Progenitor cell of endocrine pancreas (in vitro differentiated cells): ENCODE data around the gene NPPA. TPM values are rescaled to one million over a fixed set of nuclear protein-coding genes. Genes with fewer than 3 reads are reported as not detected.

Experiments
- DNase-seq: peaks from one replicate; pipeline ENCODE4 v3.0.0; 2021; ENCODE audit warnings: low spot score; ENCODE audit not compliant: unreplicated experiment
- H3K27ac Mint-ChIP-seq: 2 replicates; pipeline ENCODE4 v1.8.0; 2021; ENCODE audit warnings: mild to moderate bottlenecking, moderate library complexity, mixed read lengths
- H3K27me3 Mint-ChIP-seq: 2 replicates; pipeline ENCODE4 v1.8.0; 2021; ENCODE audit warnings: mixed read lengths
- H3K36me3 Mint-ChIP-seq: 2 replicates; pipeline ENCODE4 v1.8.0; 2022; ENCODE audit warnings: mixed read lengths; ENCODE audit not compliant: insufficient read depth
- H3K4me1 Mint-ChIP-seq: 2 replicates; pipeline ENCODE4 v1.8.0; 2021; ENCODE audit warnings: low read depth, mixed read lengths
- H3K4me3 Mint-ChIP-seq: 2 replicates; pipeline ENCODE4 v1.8.0; 2021; ENCODE audit warnings: low read depth, mild to moderate bottlenecking, moderate library complexity, mixed read lengths
- H3K9me3 Mint-ChIP-seq: 2 replicates; pipeline ENCODE4 v1.8.0; 2021; ENCODE audit warnings: low read depth, mixed read lengths
- total RNA-seq: library from RNA; stranded (reverse); gene quantifications from 2 replicates; pipeline ENCODE4 v1.2.1, GENCODE V29; 2021
- TF ChIP-seq, protein P1 (sequence below): fragments of 200-600 bp; sonication (generic); IDR thresholded peaks from one replicate; pipeline ENCODE4 v1.5.0; 2021; ENCODE audit warnings: antibody characterized with exemption, mild to moderate bottlenecking; ENCODE audit not compliant: unreplicated experiment

NPPA gene
- total RNA-seq, 1 donor from 2014 or later = not detected

DNA sequence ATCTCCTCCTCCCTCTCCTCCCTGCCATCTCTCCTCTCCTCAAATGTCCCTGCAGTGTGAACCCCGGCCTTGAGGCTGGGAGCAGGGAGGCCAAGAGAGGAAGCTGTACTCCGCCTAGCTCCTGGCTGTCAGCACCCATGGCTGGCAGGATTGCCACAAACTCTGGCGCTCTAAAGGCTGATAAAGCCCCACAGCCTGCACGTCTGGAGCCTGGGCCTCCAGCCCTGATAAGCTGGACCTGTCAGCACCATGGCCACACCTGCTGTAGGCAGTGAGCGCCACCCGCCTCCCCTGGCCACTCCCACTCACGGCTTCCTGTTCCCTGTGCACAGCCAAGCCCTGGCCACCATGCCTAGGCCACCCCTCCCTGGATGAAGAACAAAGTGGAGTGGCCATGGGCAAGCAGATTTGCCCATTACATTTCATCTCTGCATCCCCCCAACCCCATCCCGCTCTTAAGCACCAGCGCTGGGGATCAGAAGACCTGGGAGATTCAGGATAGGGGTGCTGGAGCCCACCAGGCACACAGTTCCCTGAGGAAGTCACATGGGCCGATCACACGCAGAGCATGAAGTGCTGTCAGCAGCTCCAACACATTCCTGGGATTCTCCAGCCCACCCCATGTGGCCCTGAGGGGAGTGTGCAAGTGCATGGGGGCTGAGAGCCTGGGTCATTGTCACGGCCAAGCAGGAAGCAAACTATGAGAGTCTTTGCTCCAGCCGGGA lies 35.4 kb upstream of the NPPA start:
- H3K9me3 Mint-ChIP-seq = no peaks in the 10 kb centered on the region
- H3K4me1 Mint-ChIP-seq = peaks cover 12% of the 10 kb centered on the region
- TF ChIP-seq, protein P1, sequence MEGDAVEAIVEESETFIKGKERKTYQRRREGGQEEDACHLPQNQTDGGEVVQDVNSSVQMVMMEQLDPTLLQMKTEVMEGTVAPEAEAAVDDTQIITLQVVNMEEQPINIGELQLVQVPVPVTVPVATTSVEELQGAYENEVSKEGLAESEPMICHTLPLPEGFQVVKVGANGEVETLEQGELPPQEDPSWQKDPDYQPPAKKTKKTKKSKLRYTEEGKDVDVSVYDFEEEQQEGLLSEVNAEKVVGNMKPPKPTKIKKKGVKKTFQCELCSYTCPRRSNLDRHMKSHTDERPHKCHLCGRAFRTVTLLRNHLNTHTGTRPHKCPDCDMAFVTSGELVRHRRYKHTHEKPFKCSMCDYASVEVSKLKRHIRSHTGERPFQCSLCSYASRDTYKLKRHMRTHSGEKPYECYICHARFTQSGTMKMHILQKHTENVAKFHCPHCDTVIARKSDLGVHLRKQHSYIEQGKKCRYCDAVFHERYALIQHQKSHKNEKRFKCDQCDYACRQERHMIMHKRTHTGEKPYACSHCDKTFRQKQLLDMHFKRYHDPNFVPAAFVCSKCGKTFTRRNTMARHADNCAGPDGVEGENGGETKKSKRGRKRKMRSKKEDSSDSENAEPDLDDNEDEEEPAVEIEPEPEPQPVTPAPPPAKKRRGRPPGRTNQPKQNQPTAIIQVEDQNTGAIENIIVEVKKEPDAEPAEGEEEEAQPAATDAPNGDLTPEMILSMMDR = no peak
- no peak for DNase-seq
- no peaks in the 10 kb centered on the region for H3K36me3 Mint-ChIP-seq
- no peak overlapping the region for H3K4me3 Mint-ChIP-seq
- H3K27me3 Mint-ChIP-seq = no peaks in the 10 kb centered on the region
- peak overlapping the region; percentile 86 for H3K27ac Mint-ChIP-seq

DNA sequence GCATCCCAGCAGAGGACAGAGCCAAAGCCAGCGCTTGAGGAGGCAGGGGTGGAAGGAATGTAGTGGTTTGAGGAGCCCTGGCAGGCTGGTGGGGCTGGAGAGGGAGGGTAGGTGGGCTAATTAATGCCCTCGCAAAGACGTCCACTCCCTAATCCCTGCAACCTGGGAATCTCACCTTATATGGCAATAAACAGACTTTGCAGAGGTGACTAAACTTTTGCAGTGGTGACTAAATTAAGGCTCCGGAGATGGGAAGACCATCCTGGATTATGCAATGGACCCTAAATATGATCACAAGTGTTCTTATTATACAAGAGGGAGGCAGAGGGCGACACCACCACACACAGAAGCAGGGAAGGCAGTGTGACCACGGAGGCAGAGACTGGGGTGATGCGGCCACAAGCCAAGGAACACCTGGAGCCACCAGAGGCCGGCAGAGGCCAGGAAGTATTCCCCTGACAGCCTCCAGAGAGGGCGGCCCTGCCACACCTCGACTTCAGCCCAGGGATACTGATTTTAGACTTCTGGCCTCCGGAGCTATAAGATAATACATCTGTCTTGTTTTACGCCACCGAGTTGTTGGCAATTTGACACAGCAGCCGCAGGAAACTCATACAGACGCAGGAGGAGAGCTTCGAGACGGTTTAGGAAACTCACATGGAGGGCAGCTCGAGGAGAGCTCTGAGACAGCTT lies 34.3 kb upstream of the NPPA start:
- Mint-ChIP-seq H3K27ac (no peak overlapping the region), H3K4me3 (no peak overlapping the region), H3K9me3 (no peaks in the 10 kb centered on the region), H3K4me1 (peaks cover 12% of the 10 kb centered on the region), H3K27me3 (peaks cover 2% of the 10 kb centered on the region), H3K36me3 (no peaks in the 10 kb centered on the region)
- DNase-seq = no peak
- TF ChIP-seq, protein P1 = no peak

DNA sequence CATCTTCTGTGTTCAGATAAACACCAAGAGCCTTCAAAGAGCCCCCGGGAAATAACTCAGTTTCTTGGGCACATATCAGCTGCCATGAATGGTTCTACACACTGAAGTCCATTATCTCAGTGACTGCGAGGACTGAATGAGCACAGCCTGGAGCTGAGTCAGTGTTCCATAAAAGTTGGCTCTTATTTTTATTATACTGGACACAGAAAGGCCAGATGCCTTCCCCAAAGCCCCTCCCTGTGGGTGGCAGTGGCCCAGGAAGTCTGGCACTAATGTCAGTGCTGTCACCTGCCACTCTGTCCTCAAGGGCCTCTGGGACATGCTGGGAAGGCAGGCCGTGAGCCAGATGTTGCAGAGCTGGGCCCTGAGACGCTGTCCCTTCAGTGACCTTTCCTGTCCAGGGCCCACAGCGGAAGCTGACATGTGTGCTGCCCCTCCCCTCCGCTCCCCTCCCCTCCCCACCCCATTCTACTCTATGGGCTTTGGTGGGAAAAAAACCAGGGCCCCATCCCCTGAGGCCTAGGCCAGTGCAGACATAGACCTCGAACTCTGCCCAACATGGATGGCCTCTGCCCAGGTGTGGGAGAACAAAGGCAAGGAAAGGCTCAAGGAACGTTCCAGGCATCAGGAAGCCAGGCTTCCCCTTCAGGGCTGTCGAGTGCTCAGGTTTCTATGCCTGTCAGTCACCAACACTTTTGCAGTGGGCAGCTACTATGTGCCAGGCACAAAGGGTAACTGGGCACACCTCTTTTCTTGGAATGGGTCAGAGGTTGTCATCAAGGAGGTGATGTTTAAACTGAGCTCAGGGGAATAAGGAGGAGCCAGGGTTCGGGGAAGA lies 33.5 kb upstream of the NPPA start:
- no peak overlapping the region for H3K27ac Mint-ChIP-seq
- H3K4me3 Mint-ChIP-seq = no peak overlapping the region

DNA sequence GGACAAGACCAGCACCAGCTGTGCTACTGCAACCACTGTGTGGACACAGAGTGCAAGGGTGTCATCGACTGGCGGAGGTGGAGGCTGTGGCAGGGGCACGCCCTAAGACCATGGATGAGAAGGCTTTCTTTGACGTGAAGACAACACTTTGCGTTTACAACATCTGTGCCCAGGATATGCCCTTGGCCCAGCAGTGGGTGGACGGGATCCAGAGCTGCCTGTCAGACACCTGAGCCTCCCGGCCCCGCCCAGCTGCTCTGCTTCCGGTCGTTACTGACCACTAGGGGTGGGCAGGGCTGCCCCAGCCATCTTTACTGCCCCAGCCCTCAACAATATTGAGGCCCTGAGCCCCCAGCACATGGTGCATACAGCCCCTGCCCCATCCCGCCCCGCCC lies 32.6 kb upstream of the NPPA start:
- no peaks in the 10 kb centered on the region for H3K36me3 Mint-ChIP-seq
- peaks cover 12% of the 10 kb centered on the region for H3K4me1 Mint-ChIP-seq
- TF ChIP-seq, protein P1 = no peak
- DNase-seq = no peak
- no peak overlapping the region for H3K27ac Mint-ChIP-seq
- no peak overlapping the region for H3K4me3 Mint-ChIP-seq
- peaks cover 5% of the 10 kb centered on the region for H3K27me3 Mint-ChIP-seq
- no peaks in the 10 kb centered on the region for H3K9me3 Mint-ChIP-seq

More for the DNA sequence above, 33.5 kb upstream of the NPPA start:
- H3K27me3 Mint-ChIP-seq = peaks cover 5% of the 10 kb centered on the region
- DNase-seq = no peak
- peaks cover 12% of the 10 kb centered on the region for H3K4me1 Mint-ChIP-seq
- TF ChIP-seq, protein P1 = no peak
- H3K36me3 Mint-ChIP-seq = no peaks in the 10 kb centered on the region
- no peaks in the 10 kb centered on the region for H3K9me3 Mint-ChIP-seq
